Loucy (cell line): ENCODE data around the gene KXD1.

Experiments
- CTCF ChIP-seq: fragments of 200-600 bp; sonication (generic); conservative IDR thresholded peaks from 2 replicates; pipeline ENCODE4 v1.5.1; 2014; ENCODE audit warnings: mild to moderate bottlenecking, antibody characterized with exemption, low read length
- EZH2phosphoT487 ChIP-seq: fragments of 200-600 bp; IDR thresholded peaks from 2 replicates; pipeline ENCODE4 v1.6.1; 2018; ENCODE audit warnings: antibody characterized with exemption, mild to moderate bottlenecking, moderate library complexity, borderline replicate concordance

- TF ChIP-seq CTCF (no peak), EZH2phosphoT487 (no peak)
These were observed 40.4 kb downstream of the KXD1 start for GRCh38 chr19:18597809-18598660.
